ENCODE data around the gene BRD9. TPM values are rescaled to one million over a fixed set of nuclear protein-coding genes. Genes with fewer than 3 reads are reported as not detected.

Gene BRD9
- total and polyA plus RNA-seq, 2 experiments from 2014 or later = 17.8 to 20.3 TPM

GRCh38 chr5:933251-933861 lies 40.8 kb upstream of the BRD9 start:
- Histone ChIP-seq H3K9me2 (replicated peaks; ENCODE audit: insufficient read depth) (no peaks in the 10 kb centered on the region), H2AFZ (no peak overlapping the region), H3K4me2 (no peak overlapping the region), H3K27me3 (no peaks in the 10 kb centered on the region), H3K4me1 (ENCODE audit: insufficient read depth) (no peaks in the 10 kb centered on the region), H3K4me3 (no peak overlapping the region), H3K36me3 (replicated peaks; ENCODE audit: insufficient read depth, low read depth) (no peaks in the 10 kb centered on the region), H4K20me1 (ENCODE audit: insufficient read depth, poor library complexity, severe bottlenecking) (no peaks in the 10 kb centered on the region), H3K79me2 (no peaks in the 10 kb centered on the region), H3K27ac (no peak overlapping the region), H3K9me3 (ENCODE audit: low read depth) (no peaks in the 10 kb centered on the region)
- TF ChIP-seq CTCF (IDR thresholded peaks at IDR 0.05; ENCODE audit: poor library complexity) (no peak), EZH2 (IDR thresholded peaks at IDR 0.05; ENCODE audit: borderline replicate concordance) (no peak), EZH2phosphoT487 (IDR thresholded peaks at IDR 0.05; ENCODE audit: low read depth, severe bottlenecking, unreplicated experiment) (no peak)
- DNase-seq (ENCODE audit: low spot score) = no peak
- WGBS (ENCODE audit: low lambda C conversion rate, missing lambda C conversion rate) = 74% methylated on average over 3 of the region's 3 CpGs

DNA sequence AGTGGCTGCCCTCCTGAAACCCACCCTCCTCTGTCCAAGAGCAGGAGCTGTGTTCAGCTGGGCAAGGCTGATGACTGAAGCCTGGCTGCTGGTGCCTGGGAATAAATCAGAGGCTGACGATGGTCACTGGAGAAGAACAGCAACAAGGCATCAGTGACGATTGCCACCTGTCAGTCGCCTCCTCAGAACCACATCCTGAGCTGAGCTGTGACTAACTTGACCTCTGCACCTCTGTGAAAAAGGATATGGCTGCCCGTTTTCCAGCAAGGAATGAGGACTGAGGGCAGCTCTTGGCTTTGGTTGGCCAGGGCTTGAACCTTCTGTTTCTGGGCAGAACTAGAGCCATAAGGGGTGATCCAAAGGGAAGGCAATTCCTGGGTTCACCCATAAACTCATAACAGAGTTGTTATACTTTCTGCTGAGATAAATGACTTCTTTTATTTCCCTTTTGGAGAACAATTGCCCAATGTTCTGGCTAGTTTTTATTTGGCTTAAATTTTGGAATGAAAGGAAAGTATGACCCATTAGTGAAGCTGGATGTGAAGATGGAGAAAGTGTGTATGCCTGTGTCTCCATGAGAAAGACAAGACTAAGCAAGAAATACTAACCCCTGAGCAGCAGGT lies 40.1 kb upstream of the BRD9 start:
- WGBS (ENCODE audit: low lambda C conversion rate, missing lambda C conversion rate) = 79% methylated on average over 4 of the region's 4 CpGs
- TF ChIP-seq EZH2phosphoT487 (IDR thresholded peaks at IDR 0.05; ENCODE audit: low read depth, severe bottlenecking, unreplicated experiment) (no peak), EZH2 (IDR thresholded peaks at IDR 0.05; ENCODE audit: borderline replicate concordance) (no peak), CTCF (IDR thresholded peaks at IDR 0.05; ENCODE audit: poor library complexity) (no peak)
- H3K4me1 ChIP-seq (ENCODE audit: insufficient read depth) = no peaks in the 10 kb centered on the region

GRCh38 chr5:932151-932627 lies 39.6 kb upstream of the BRD9 start:
- no peaks in the 10 kb centered on the region for H3K9me2 ChIP-seq (replicated peaks; ENCODE audit: insufficient read depth)
- no peaks in the 10 kb centered on the region for H4K20me1 ChIP-seq (ENCODE audit: insufficient read depth, poor library complexity, severe bottlenecking)
- H3K9me3 ChIP-seq (ENCODE audit: low read depth) = no peaks in the 10 kb centered on the region
- WGBS (ENCODE audit: low lambda C conversion rate, missing lambda C conversion rate) = 86% methylated on average over 8 of the region's 8 CpGs
- no peak for TF ChIP-seq EZH2 (IDR thresholded peaks at IDR 0.05; ENCODE audit: borderline replicate concordance)
- TF ChIP-seq EZH2phosphoT487 (IDR thresholded peaks at IDR 0.05; ENCODE audit: low read depth, severe bottlenecking, unreplicated experiment) = no peak
- TF ChIP-seq CTCF (IDR thresholded peaks at IDR 0.05; ENCODE audit: poor library complexity) = no peak
- H3K36me3 ChIP-seq (replicated peaks; ENCODE audit: insufficient read depth, low read depth) = no peaks in the 10 kb centered on the region
- H3K4me1 ChIP-seq (ENCODE audit: insufficient read depth) = no peaks in the 10 kb centered on the region
- peaks cover 6% of the 10 kb centered on the region for H3K27me3 ChIP-seq
- H3K79me2 ChIP-seq = no peaks in the 10 kb centered on the region
- H3K4me2 ChIP-seq = no peak overlapping the region
- H3K4me3 ChIP-seq = no peak overlapping the region
- no peak overlapping the region for H2AFZ ChIP-seq
- no peak for DNase-seq (ENCODE audit: low spot score)
- no peak overlapping the region for H3K27ac ChIP-seq

More for the DNA sequence above, 40.1 kb upstream of the BRD9 start:
- Histone ChIP-seq H3K9me2 (replicated peaks; ENCODE audit: insufficient read depth) (no peaks in the 10 kb centered on the region), H3K4me3 (no peak overlapping the region), H2AFZ (no peak overlapping the region), H3K27me3 (peaks cover under 1% of the 10 kb centered on the region), H3K4me2 (no peak overlapping the region), H3K36me3 (replicated peaks; ENCODE audit: insufficient read depth, low read depth) (no peaks in the 10 kb centered on the region), H3K27ac (no peak overlapping the region), H3K9me3 (ENCODE audit: low read depth) (no peaks in the 10 kb centered on the region), H3K79me2 (no peaks in the 10 kb centered on the region), H4K20me1 (ENCODE audit: insufficient read depth, poor library complexity, severe bottlenecking) (no peaks in the 10 kb centered on the region)
- DNase-seq (ENCODE audit: low spot score) = no peak
